ENCODE measurements around the gene OR8D2. TPM values are rescaled to one million over a fixed set of nuclear protein-coding genes. Genes with fewer than 3 reads are reported as not detected.

The OR8D2 gene
- total and polyA plus RNA-seq, 2 donors (not counting 3 experiments of a cell fraction or from before 2014, with no cell fraction given) = not detected

GRCh38 chr11:124315052-124315451, 4.9 kb downstream of the OR8D2 start:
- intact Hi-C loops (cut with micrococcal nuclease) (no loop called here), dilution Hi-C loops (cut with MboI; ENCODE audit: extremely low pct_ligation_motif_present, low sequenced_read_pairs) (no loop called here)

GRCh38 chr11:124313849-124314248, 6.1 kb downstream of the OR8D2 start, which contains the start of gene OR8D1:
TSS of gene OR8D1 (minus strand) at chr11:124313949. CDS start at chr11:124310766, 3,183 bp downstream.
- no peaks in the 10 kb centered on the region for H4K20me1 ChIP-seq (replicated peaks; ENCODE audit: control insufficient read depth, extremely low read depth, insufficient read depth, low read length)
- H3K36me3 ChIP-seq (ENCODE audit: control insufficient read depth in 2 of 2, extremely low read depth in 1 of 2, insufficient read depth in 2 of 2, low read length in 2 of 2) = no peaks in the 10 kb centered on the region
- H2AFZ ChIP-seq (ENCODE audit: low read depth, low read length) = no peak within 1 kb of the TSS
- dilution Hi-C loops (cut with MboI; ENCODE audit: extremely low pct_ligation_motif_present, low sequenced_read_pairs) = no loop called here
- FAIRE-seq (no peak), DNase-seq (ENCODE audit: low read depth, low spot score) (no peak)
- H3K9me1 ChIP-seq (replicated peaks; ENCODE audit: control insufficient read depth, extremely low read depth, insufficient read depth, low read length) = no peaks in the 10 kb centered on the region
- peak within 1 kb of the TSS; percentile 31 for H3K4me2 ChIP-seq (ENCODE audit: insufficient read depth, low read length)
- intact Hi-C loops (cut with micrococcal nuclease) = no loop called here
- ChIA-PET POLR2A (no interaction called here), CTCF (no interaction called here)
- no peak within 1 kb of the TSS for H3K27ac ChIP-seq (ENCODE audit: insufficient read depth, low read depth, low read length)
- H3K27me3 ChIP-seq (ENCODE audit: control insufficient read depth in 2 of 2, insufficient read depth in 2 of 2, low read length in 2 of 2) = no peaks in the 10 kb centered on the region
- H3K79me2 ChIP-seq (ENCODE audit: control insufficient read depth, insufficient read depth, low read length) = no peaks in the 10 kb centered on the region
- H3K9me3 ChIP-seq (replicated peaks; ENCODE audit: control insufficient read depth, insufficient read depth, low read length) = no peaks in the 10 kb centered on the region
- H3K9ac ChIP-seq (replicated peaks; ENCODE audit: extremely low read depth, insufficient read depth, low read length) = no peak within 1 kb of the TSS
- no TSS peak for BruUV-seq (replicated peaks)
- no peak within 1 kb of the TSS for H3K4me3 ChIP-seq (replicated peaks in 1 of 3; ENCODE audit: insufficient read depth in 1 of 3, low read depth in 1 of 3, low read length in 3 of 3)
- peaks cover 6% of the 10 kb centered on the region for H3K4me1 ChIP-seq (ENCODE audit: control insufficient read depth, extremely low read depth, insufficient read depth, low read length)
- TF ChIP-seq MYC (IDR thresholded peaks at IDR 0.05; ENCODE audit: low read depth, low read length) (no peak), EZH2 (IDR thresholded peaks at IDR 0.05; ENCODE audit: borderline replicate concordance, low read depth, low read length, severe bottlenecking) (no peak), JUN (IDR thresholded peaks at IDR 0.05; ENCODE audit: borderline replicate concordance, insufficient read depth, insufficient read length, low read depth) (no peak), POLR2AphosphoS5 (IDR thresholded peaks at IDR 0.05; ENCODE audit: insufficient read depth, low read depth, low read length) (no peak), POLR2A (IDR thresholded peaks at IDR 0.05; ENCODE audit: low read depth, low read length) (no peak), GATA2 (IDR thresholded peaks at IDR 0.05; ENCODE audit: insufficient read depth, insufficient read length, low read depth, low read length) (no peak), MAX (IDR thresholded peaks at IDR 0.05; ENCODE audit: insufficient read depth, insufficient read length) (no peak)
- TF ChIP-seq, protein P1, sequence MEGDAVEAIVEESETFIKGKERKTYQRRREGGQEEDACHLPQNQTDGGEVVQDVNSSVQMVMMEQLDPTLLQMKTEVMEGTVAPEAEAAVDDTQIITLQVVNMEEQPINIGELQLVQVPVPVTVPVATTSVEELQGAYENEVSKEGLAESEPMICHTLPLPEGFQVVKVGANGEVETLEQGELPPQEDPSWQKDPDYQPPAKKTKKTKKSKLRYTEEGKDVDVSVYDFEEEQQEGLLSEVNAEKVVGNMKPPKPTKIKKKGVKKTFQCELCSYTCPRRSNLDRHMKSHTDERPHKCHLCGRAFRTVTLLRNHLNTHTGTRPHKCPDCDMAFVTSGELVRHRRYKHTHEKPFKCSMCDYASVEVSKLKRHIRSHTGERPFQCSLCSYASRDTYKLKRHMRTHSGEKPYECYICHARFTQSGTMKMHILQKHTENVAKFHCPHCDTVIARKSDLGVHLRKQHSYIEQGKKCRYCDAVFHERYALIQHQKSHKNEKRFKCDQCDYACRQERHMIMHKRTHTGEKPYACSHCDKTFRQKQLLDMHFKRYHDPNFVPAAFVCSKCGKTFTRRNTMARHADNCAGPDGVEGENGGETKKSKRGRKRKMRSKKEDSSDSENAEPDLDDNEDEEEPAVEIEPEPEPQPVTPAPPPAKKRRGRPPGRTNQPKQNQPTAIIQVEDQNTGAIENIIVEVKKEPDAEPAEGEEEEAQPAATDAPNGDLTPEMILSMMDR (IDR thresholded peaks at IDR 0.05; ENCODE audit: extremely low read depth in 1 of 2, insufficient read depth in 1 of 2, low read depth in 1 of 2, low read length in 2 of 2) = no peak

More at GRCh38 chr11:124315052-124315451, 4.9 kb downstream of the OR8D2 start:
- TF ChIP-seq JUN (IDR thresholded peaks at IDR 0.05; ENCODE audit: borderline replicate concordance, insufficient read depth, insufficient read length, low read depth) (peak; percentile 54), EZH2 (IDR thresholded peaks at IDR 0.05; ENCODE audit: borderline replicate concordance, low read depth, low read length, severe bottlenecking) (no peak), POLR2AphosphoS5 (IDR thresholded peaks at IDR 0.05; ENCODE audit: insufficient read depth, low read depth, low read length) (peak; percentile 26), POLR2A (IDR thresholded peaks at IDR 0.05; ENCODE audit: low read depth, low read length) (no peak), FOS (IDR thresholded peaks at IDR 0.05; ENCODE audit: borderline replicate concordance, insufficient read depth, low read length) (peak; percentile 82)
- Histone ChIP-seq H3K4me1 (ENCODE audit: control insufficient read depth, extremely low read depth, insufficient read depth, low read length) (peaks cover 6% of the 10 kb centered on the region), H4K20me1 (replicated peaks; ENCODE audit: control insufficient read depth, extremely low read depth, insufficient read depth, low read length) (no peaks in the 10 kb centered on the region), H3K9ac (replicated peaks; ENCODE audit: extremely low read depth, insufficient read depth, low read length) (no peak overlapping the region), H3K9me1 (replicated peaks; ENCODE audit: control insufficient read depth, extremely low read depth, insufficient read depth, low read length) (no peaks in the 10 kb centered on the region), H2AFZ (ENCODE audit: low read depth, low read length) (no peak overlapping the region), H3K9me3 (replicated peaks; ENCODE audit: control insufficient read depth, insufficient read depth, low read length) (no peaks in the 10 kb centered on the region), H3K4me3 (replicated peaks in 1 of 3; ENCODE audit: insufficient read depth in 1 of 3, low read depth in 1 of 3, low read length in 3 of 3) (no peak overlapping the region), H3K4me2 (ENCODE audit: insufficient read depth, low read length) (peak overlapping the region; percentile 31), H3K27me3 (ENCODE audit: control insufficient read depth in 2 of 2, insufficient read depth in 2 of 2, low read length in 2 of 2) (peaks cover 0 to 2% of the 10 kb centered on the region in 2 experiments), H3K36me3 (ENCODE audit: control insufficient read depth in 2 of 2, extremely low read depth in 1 of 2, insufficient read depth in 2 of 2, low read length in 2 of 2) (no peaks in the 10 kb centered on the region), H3K79me2 (ENCODE audit: control insufficient read depth, insufficient read depth, low read length) (no peaks in the 10 kb centered on the region), H3K27ac (ENCODE audit: insufficient read depth, low read depth, low read length) (no peak overlapping the region)
- BruUV-seq (replicated peaks) = no TSS peak
- FAIRE-seq (peak; percentile 63), DNase-seq (ENCODE audit: low read depth, low spot score) (peak; percentile 79)
- ChIA-PET POLR2A (interaction anchor here (0.6 kb wide), 1 partner anchor 1276 kb away, joined by 4 read pairs; no protein-coding TSS in a partner anchor), CTCF (interaction anchor here (0.8 to 1.2 kb wide), 3 partner anchors 15 to 243 kb away, joined by 4 to 5 read pairs (median 5); no protein-coding TSS in a partner anchor)

Data from endothelial cell of umbilical vein (primary cell).